GM21529 (cell line): ENCODE measurements around the gene IGSF6.

Source experiments
- ATAC-seq: cut with Tn5 transposase; IDR thresholded peaks from one replicate; pipeline ENCODE4 v1.9.1; 2021; ENCODE audit not compliant: unreplicated experiment

Gene IGSF6

DNA sequence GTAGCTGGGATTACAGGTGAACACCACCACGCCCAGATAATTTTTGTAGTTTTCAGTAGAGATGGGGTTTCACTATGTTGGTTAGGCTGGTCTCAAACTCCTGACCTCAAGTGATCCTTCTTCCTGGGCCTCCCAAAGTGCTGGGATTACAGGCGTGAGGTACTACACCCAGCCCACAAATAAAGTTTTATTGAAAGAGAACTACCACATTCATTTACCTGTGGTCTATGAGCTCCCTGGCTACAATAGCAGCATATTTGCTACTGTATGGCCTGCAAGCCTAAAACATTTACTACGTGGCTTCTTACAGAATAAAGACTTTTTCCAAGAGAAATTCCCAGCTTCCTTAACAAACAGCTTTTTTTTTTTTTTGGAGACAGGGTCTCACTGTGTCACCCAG, 49.6 kb downstream of the IGSF6 start:
- no peak for ATAC-seq

DNA sequence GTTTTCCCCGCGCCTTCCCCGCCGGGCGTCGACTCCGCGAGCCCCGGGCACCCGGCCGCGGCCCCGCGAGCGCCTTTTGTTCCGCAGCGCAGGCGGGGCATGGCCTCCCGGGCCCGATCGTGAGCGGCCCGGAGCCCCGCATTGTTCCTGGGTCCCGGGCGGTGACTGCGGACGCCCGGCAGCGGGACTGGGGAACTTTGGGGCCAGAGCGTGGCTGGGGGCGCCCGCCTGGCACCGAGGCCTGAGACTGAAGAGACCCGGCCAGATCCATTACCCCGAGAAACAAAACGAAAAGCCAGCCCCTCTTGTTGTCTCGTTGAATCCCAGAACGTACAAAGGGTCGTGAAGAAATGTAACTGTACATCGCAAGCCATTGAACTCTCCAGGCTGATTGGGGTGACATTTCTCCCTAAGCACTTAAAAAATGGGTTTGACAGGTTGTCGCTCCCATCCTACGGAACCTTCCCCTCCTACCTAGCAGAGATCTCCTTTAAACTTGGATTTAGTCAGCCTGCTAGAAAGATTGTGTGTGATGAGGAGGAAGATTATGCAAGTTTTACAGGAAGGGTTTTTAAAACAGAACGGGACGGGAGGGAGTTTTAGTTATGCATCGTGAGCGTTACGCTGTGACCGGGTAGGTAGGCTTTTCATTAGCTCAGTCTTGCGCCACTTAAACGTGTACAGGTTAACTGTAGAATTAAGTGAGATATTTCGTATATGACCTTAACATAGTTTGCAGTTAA, 52.2 kb downstream of the IGSF6 start:
- ATAC-seq = peak; percentile 23

DNA sequence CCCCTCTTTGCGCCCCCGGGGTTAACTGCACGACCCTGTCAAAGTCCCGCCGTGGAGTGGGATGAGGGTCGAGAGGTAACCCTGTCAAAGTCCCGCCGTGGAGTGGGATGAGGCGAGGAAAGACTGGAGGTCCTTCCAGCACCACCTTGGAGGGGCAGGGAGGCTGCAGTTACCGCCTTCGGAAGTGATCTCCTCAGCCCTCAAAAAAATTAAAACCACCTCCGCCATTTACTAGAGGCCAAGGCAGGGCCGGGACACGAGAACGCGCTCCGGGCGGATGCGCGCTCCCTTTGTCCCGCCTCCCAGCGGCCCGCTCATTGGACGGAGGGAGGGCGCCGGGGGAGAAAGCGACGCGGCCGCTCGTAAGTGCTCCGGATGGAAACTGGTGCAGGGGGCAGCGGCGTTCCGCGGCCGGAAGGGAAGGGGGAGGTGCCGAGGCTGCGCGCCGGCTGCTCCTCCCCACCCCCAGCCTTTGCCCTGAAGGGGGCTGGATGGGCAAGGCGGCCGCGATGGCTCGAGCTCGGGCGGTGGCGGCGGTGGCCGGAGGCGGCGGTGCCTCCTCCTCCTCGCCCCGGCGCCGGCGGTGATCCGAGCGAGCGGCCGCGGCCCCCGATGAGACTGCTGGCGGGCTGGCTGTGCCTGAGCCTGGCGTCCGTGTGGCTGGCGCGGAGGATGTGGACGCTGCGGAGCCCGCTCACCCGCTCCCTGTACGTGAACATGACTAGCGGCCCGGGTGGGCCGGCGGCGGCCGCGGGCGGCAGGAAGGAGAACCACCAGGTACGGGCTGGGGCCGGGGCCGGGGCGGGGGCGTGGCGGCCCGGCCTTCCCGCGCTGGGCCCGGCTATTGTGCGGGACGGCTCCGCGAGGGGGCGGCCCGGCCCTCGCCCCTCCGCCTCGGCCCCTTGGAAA, 53.0 kb downstream of the IGSF6 start, which contains the start of gene METTL9:
Gene METTL9, plus strand, starts transcription at position 456 of the 909 bp plus-strand sequence. Its CDS starts 157 bp downstream, at position 613.
- ATAC-seq = peak; percentile 89

DNA sequence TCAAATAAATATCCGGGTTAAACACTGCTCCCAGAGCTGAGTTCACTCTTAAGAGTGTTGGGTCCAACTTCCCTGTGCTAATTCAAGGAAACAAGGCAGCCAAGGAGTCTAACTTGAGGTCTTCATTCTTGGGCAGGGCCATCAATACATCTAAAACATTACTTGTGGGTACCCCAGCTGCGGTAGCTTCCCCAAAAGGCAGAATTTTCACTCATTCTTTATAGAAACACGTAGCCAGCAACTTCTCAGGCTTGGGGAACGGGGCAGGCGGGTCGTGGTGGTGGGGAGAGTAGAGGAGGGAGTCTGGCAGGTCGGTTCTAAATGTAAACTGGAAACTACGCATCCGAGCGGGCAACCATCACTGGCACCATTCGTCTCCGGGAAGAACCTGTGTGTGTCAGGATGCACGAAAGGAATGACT, 53.7 kb downstream of the IGSF6 start:
- ATAC-seq = no peak

DNA sequence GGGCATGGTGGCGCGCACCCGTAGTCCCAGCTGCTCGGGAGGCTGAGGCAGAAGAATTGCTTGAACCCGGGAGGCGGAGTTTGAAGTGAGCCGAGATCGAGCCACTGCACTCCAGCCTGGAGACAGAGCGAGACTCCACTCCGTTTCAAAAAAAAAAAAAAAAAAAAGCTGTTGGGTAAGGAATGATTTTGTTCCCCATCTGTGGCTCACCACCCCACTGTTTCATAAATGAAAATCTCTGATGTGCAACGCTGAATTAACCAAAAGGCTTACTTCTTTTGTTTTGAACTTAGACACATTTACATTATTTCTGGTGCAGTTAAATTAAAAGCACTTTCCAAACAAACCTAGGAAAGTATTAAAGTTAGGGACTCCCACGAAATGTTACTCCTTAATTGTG, 54.2 kb downstream of the IGSF6 start:
- no peak for ATAC-seq

DNA sequence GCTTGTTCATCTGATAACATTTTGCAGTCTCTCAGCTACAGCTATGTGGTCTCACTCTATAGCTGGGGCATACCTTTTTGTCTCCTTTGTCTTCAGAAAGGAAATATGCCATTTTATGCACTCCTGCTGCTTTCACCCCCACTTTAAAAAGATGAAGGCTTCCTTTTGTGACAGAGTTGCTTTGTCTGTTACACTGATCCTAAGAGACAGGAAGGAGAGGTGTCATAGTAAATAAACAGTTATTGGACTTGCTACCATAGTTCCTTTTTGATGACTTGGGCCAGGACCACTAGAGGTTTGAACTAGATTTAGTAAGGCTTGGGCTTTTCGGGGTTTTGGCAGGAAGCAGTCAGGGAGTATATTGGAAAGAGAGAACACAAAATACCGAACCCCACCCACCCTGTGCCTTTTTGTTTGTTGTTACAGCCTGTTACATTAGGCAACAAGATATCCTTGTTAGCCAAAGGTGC, 54.8 kb downstream of the IGSF6 start:
- no peak for ATAC-seq

DNA sequence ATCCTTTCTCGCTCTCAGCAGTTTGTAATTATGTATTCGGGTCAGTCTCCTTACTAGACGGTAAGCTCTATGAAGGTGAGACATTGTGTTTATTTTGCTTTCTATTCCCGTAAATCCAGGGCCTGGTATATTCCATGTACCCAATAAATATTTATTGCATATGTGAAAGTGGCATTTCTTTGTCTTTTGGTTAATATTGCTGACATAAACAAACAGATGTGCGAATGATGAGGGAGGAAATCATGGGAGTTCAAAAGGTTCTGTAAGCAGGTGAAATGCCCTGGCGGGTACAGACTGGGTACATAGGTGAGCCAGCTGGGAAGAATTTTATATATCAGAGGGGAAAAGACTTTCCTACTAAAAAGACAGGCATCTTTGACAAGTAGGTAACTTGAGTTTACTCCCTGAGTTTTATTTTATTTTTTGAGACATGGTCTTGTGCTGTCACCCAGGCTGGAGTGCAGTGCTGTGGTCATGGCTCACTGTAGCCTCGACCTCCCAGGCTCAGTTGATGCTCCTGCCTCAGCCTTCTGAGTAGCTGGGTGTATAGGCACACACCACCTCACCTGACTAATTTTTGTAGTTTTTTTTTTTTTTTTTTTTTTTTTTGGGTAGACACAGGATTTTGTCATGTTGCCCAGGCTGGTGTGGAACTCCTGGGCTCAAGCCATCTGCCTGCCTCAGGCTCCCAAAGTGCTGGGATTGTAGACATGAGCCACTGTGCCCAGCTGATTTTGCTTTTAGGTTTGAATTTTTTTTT, 58.7 kb downstream of the IGSF6 start:
- ATAC-seq = no peak

DNA sequence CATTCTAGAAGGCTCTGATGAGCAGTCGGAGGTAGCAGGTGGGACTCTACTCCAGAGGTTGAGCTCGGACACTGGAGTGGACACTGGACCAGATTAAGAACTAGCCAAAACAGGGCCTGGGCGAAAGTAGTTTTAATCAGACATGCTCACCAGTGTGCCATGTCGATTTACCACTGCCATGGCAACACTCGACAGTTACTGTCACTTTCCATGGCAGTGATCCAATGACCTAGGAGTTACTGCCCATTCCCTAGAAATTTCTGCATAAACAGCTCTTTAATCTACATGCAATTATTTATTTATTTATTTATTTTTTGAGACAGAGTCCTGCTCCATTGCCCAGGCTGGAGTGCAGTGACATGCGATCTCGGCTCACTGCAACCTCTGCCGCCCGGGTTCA, 60.2 kb downstream of the IGSF6 start:
- ATAC-seq = no peak

DNA sequence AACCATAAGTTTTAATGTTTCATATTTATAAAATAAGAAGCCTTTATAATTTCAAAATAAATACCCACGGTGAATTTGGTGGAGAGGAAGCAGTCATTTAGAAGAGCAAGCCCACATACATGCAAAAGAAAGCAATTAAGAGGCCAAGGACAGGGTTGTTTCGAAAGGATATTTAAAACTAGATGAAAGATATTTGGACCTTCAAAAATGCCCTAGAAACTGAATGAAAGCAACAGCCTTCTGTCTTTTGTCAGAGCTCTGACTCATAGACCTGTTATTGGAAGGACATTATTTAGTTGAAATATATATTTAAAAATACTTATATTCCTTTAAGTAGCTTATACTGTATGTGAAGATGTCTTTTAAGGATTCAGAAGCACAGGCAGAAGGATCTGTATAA, 61.6 kb downstream of the IGSF6 start:
- ATAC-seq = no peak

DNA sequence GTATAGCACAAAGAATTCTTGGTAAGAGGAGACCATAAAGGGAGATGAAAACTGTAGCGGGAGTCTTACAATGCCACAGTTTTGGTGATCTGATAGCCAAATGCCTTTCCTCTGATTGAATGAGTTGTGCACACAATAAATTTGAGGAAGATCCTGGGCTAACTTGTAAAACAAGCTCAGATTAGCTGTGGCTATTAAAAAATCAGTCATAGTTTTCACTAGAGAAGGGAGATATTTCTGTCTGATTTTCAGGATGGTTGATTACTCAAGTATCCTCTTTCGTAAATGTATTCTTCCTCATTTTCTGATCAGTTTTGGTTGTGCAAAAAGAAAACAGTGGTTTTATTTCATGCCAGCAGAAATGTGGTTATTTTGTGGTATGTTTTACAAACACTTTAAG, 62.1 kb downstream of the IGSF6 start:
- no peak for ATAC-seq

DNA sequence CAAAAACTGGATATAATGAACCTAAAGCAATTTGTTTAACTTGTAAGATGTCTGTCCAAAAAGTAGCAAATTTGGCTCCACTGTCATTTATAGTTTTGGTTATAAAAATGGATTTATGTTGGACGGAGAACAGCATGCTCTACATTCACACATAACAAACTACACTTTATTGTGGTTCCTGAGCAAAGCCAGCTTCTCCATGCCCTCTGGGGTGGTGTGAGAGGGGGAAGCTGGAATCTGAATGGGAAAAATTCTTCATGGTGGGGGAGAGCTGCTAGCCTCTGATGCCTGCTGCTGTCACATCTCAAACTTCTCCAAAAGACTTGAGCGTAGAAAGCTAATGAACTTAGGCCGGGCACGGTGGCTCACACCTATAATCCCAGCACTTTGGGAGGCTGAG, 62.9 kb downstream of the IGSF6 start:
- ATAC-seq = no peak
